GM12875 (cell line): ENCODE measurements around the gene PIGT.

Source experiments
- H3K4me3 ChIP-seq: one replicate; pipeline ENCODE4 v1.5.1; 2011; ENCODE audit warnings: low read depth, low read length, control low read depth
- TF ChIP-seq, protein P1 (sequence below): IDR thresholded peaks from 2 replicates; pipeline ENCODE4 v1.5.1; 2011; ENCODE audit warnings: low read depth, mild to moderate bottlenecking, control low read depth, inconsistent platforms, low read length, moderate library complexity, borderline replicate concordance; ENCODE audit not compliant: insufficient read depth

Gene PIGT

DNA sequence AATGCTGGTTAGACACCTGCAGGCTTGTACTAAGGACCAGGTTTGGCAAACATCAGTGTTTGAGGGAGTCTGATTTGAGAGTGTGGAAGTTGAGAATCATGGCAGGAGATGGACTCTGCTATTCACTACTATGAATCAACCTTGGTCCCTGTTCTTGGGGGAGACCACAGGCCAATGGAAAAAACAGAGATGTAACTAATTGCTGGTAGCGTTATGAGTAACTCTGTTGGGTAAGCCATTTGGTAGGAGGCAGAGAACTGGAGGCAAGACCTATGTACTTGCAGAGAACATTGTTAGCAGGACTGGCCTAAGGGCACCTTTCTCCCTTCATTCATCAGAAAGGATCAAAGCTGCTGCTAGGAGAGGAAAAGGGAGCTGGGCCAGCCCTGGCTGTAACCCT, 45.3 kb downstream of the PIGT start:
- TF ChIP-seq, protein P1, sequence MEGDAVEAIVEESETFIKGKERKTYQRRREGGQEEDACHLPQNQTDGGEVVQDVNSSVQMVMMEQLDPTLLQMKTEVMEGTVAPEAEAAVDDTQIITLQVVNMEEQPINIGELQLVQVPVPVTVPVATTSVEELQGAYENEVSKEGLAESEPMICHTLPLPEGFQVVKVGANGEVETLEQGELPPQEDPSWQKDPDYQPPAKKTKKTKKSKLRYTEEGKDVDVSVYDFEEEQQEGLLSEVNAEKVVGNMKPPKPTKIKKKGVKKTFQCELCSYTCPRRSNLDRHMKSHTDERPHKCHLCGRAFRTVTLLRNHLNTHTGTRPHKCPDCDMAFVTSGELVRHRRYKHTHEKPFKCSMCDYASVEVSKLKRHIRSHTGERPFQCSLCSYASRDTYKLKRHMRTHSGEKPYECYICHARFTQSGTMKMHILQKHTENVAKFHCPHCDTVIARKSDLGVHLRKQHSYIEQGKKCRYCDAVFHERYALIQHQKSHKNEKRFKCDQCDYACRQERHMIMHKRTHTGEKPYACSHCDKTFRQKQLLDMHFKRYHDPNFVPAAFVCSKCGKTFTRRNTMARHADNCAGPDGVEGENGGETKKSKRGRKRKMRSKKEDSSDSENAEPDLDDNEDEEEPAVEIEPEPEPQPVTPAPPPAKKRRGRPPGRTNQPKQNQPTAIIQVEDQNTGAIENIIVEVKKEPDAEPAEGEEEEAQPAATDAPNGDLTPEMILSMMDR = no peak
- H3K4me3 ChIP-seq = no peak overlapping the region

DNA sequence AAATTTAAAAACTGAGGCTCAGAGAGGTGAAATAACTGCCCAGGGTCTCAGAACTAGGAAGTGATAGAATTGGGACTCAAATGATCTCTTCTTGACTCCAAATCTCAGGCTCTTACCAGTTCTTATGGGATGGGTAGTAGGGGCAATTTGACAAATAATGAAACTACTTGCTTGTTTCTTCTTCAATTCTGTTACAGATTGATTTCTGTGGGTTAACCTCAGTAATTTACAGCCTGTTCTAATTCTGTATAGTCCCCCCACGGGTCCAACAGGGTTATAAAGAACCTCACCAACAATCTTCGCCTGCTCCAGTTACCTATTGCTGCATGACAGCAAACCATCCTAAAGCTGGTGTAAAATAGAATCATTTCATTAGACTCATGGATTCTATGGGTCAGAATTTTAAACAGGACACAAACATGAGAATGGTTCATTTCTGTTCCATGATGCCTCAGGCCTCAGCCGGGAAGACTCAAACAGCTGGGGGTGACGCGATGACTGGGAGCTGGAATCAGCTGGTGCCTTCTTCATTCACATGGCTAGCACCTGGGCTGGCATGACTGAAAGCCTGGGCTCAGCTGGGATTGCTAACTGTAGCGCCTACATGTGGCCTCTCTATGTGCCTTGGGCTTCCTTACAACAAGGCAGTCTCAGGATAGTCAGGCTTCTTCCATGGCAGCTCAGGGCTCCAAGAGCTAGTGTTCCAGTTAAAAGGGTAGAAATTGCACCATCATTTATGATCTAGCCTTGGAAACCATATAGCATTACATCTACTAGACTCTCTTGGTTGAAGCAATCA, 47.0 kb downstream of the PIGT start:
- TF ChIP-seq, protein P1 = no peak
- H3K4me3 ChIP-seq = no peak overlapping the region

DNA sequence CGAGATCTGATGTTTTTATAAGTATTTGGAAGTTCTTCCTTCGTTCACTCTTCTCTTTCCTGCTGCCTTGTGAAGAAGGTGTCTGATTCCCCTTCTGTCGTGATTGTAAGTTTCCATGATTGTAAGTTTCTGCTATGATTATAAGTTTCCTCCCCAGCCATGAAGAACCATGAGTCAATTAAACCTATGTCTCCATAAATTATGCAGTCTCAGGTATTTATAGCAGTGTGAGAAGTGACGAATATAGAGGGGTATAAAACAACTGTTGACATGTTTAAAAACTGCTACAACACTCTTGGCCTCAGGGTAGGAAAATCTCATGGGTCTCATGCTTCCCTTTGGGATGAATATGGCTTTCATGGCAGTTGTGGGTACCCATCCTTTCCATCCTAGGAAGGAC, 47.8 kb downstream of the PIGT start:
- no peak overlapping the region for H3K4me3 ChIP-seq
- TF ChIP-seq, protein P1 = no peak

DNA sequence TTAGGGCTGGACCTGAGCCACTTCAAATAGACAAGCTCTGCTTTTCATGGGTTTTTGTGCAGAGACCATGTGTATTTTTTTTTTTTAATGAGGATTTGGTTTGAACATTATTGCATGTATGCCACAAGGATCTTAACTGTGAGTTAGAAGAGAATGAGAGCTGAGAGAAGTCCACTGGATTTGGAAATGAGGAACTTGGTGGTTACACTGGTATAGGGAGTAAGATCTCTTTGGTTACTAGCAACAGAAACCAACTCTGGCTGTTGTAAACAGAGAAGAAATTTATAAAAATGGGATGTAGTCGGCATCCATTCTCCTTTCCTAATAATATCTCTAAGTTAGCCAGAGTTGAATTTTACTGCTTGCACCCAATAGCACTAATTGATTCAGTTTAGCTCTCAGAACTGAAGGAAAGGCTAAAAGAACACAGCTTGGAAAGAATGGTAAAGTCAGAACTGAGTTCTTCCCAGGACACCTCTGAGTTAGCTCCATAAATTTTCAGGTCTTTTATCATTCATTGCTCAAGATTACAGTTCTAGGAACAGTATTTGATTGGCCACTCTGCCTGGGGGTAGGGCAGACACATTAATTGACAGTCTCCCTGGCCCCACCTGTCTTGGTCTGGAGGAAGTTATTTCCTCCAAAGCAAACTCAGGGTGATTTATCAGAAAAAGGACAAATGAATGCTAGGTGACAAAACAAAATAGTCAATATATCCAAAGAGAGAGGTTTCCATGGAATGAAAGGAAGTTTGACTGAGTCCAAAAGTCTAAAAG, 49.7 kb downstream of the PIGT start:
- no peak overlapping the region for H3K4me3 ChIP-seq
- TF ChIP-seq, protein P1 = no peak

DNA sequence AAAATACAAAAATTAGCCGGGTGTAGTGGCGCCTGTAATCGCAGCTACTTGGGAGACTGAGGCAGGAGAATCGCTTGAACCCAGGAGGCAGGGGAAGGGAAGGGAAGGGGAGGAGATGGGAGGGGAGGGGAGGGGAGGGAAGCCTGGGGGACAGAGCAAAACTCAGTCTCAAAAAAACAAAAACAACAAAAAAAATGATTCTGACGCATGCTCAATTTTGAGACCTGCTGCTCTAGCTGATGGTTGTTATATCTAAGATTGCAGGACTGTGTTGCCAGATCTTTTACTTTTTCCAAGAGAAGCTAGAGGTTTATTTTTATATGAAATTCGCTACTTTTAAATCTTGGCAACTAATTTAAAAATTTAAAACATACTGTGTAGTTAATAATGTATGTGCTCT, 51.2 kb downstream of the PIGT start:
- TF ChIP-seq, protein P1 = no peak
- H3K4me3 ChIP-seq = no peak overlapping the region

DNA sequence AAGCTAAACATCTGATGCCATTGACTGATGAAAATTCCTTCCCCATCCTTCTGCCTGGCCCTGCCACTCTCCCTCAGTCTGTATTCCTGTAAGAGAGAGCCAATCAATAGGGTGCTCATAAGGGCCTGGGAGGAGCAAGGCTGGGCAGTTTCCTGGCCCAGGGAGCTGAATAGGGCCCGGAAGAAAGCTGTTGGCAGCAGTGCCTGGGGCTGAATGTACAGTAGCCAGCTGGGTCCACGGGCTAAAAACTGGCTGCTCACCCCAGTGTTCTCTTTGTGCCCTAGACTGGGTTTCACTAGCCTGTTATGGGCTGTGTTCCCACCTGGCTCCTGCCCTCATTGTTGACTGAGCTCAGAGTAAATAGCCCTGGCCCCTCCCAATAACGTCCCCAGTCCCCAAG, 51.9 kb downstream of the PIGT start:
- TF ChIP-seq, protein P1 = no peak
- no peak overlapping the region for H3K4me3 ChIP-seq
